ENCODE results near the gene TCF20.

DNA sequence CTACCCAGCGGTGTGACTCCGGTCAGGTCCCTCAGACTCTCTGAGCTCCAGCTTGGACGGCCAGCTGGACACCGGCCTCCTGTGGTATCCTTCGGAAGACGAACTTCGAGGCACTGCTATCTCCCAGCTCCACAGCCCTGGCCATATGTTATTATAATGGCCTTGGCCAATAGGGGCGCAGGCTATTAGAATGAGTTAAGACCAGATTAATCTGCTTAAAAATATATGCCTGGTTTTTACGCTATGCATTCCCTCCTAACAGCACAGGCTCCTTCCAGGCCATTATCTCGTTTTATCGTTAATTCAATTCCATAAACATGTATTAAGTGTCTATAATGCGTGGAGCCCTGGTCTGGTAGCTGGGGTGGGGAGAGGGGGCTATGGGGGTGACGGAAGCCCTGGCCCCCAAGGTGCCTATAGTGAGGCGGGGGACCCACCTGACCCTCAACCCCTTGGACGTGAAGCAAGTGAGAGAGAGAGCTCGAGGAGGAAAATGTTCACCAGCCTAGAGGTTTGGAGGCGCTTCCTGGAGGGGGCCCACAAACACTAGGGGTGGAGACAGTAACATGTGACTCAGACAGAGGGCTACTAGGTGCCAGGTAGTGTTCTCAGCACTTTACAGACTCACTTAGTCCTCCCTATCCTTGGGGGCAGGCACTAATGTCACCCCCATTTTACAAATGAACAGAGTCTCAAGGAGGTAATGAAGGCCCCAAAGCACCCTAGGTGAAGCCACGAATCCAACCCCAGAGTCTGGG, 37.5 kb upstream of the TCF20 start:
- TF ChIP-seq, protein P1, sequence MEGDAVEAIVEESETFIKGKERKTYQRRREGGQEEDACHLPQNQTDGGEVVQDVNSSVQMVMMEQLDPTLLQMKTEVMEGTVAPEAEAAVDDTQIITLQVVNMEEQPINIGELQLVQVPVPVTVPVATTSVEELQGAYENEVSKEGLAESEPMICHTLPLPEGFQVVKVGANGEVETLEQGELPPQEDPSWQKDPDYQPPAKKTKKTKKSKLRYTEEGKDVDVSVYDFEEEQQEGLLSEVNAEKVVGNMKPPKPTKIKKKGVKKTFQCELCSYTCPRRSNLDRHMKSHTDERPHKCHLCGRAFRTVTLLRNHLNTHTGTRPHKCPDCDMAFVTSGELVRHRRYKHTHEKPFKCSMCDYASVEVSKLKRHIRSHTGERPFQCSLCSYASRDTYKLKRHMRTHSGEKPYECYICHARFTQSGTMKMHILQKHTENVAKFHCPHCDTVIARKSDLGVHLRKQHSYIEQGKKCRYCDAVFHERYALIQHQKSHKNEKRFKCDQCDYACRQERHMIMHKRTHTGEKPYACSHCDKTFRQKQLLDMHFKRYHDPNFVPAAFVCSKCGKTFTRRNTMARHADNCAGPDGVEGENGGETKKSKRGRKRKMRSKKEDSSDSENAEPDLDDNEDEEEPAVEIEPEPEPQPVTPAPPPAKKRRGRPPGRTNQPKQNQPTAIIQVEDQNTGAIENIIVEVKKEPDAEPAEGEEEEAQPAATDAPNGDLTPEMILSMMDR (IDR thresholded peaks at IDR 0.05), result no peak
- TF ChIP-seq EZH2phosphoT487 (IDR thresholded peaks at IDR 0.05) (no peak), EZH2 (IDR thresholded peaks at IDR 0.05) (no peak)

All from neural progenitor cell (in vitro differentiated cells).